Measurements from ENCODE around the gene GPRC5B. TPM values are rescaled to one million over a fixed set of nuclear protein-coding genes. Genes with fewer than 3 reads are reported as not detected.
A peak's percentile ranks its signal among the peaks of the same experiment; 100 is the strongest.

The GPRC5B gene
- total RNA-seq, 2 donors from 2014 or later = 2.5 to 2.9 TPM

- H3K27me3 Mint-ChIP-seq = no peaks in the 10 kb centered on the region
- ATAC-seq (no peak), DNase-seq (no peak)
- H3K36me3 Mint-ChIP-seq (ENCODE audit: low read depth) = no peaks in the 10 kb centered on the region
- no peak overlapping the region for H3K27ac Mint-ChIP-seq
- no peaks in the 10 kb centered on the region for H3K4me1 Mint-ChIP-seq
- H3K4me3 Mint-ChIP-seq = no peak overlapping the region
- H3K9me3 ChIP-seq (ENCODE audit: control insufficient read depth, low read length, poor library complexity, severe bottlenecking) = no peaks in the 10 kb centered on the region
Measured at GRCh38 chr16:19824216-19824615, 60.4 kb downstream of the GPRC5B start.

GRCh38 chr16:19823322-19823721 lies 61.3 kb downstream of the GPRC5B start:
- no peaks in the 10 kb centered on the region for H3K27me3 Mint-ChIP-seq
- peak overlapping the region; percentile 68 for H3K27ac Mint-ChIP-seq
- H3K9me3 ChIP-seq (ENCODE audit: control insufficient read depth, low read length, poor library complexity, severe bottlenecking) = no peaks in the 10 kb centered on the region
- H3K4me1 Mint-ChIP-seq = no peaks in the 10 kb centered on the region
- no peaks in the 10 kb centered on the region for H3K36me3 Mint-ChIP-seq (ENCODE audit: low read depth)
- DNase-seq (no peak), ATAC-seq (no peak)
- H3K4me3 Mint-ChIP-seq = no peak overlapping the region

GRCh38 chr16:19822533-19822932 lies 62.1 kb downstream of the GPRC5B start:
- Mint-ChIP-seq H3K27ac (peak overlapping the region; percentile 68), H3K36me3 (ENCODE audit: low read depth) (no peaks in the 10 kb centered on the region), H3K4me1 (no peaks in the 10 kb centered on the region), H3K27me3 (no peaks in the 10 kb centered on the region), H3K4me3 (no peak overlapping the region)
- DNase-seq (no peak), ATAC-seq (no peak)
- no peaks in the 10 kb centered on the region for H3K9me3 ChIP-seq (ENCODE audit: control insufficient read depth, low read length, poor library complexity, severe bottlenecking)

- Mint-ChIP-seq H3K36me3 (ENCODE audit: low read depth) (no peaks in the 10 kb centered on the region), H3K27me3 (no peaks in the 10 kb centered on the region), H3K4me3 (no peak overlapping the region), H3K4me1 (no peaks in the 10 kb centered on the region), H3K27ac (no peak overlapping the region)
- DNase-seq (no peak), ATAC-seq (no peak)
- H3K9me3 ChIP-seq (ENCODE audit: control insufficient read depth, low read length, poor library complexity, severe bottlenecking) = no peaks in the 10 kb centered on the region
Measured at GRCh38 chr16:19817875-19818274, 66.8 kb downstream of the GPRC5B start.

- DNase-seq (no peak), ATAC-seq (no peak)
- no peaks in the 10 kb centered on the region for H3K36me3 Mint-ChIP-seq (ENCODE audit: low read depth)
- H3K4me3 Mint-ChIP-seq = no peak overlapping the region
- H3K27me3 Mint-ChIP-seq = no peaks in the 10 kb centered on the region
- no peaks in the 10 kb centered on the region for H3K4me1 Mint-ChIP-seq
- H3K9me3 ChIP-seq (ENCODE audit: control insufficient read depth, low read length, poor library complexity, severe bottlenecking) = no peaks in the 10 kb centered on the region
- no peak overlapping the region for H3K27ac Mint-ChIP-seq
Measured at GRCh38 chr16:19817122-19817521, 67.5 kb downstream of the GPRC5B start.

- no peak overlapping the region for H3K27ac Mint-ChIP-seq
- H3K36me3 Mint-ChIP-seq (ENCODE audit: low read depth) = no peaks in the 10 kb centered on the region
- ATAC-seq (no peak), DNase-seq (no peak)
- no peak overlapping the region for H3K4me3 Mint-ChIP-seq
- no peaks in the 10 kb centered on the region for H3K9me3 ChIP-seq (ENCODE audit: control insufficient read depth, low read length, poor library complexity, severe bottlenecking)
- no peaks in the 10 kb centered on the region for H3K4me1 Mint-ChIP-seq
- H3K27me3 Mint-ChIP-seq = no peaks in the 10 kb centered on the region
Measured at GRCh38 chr16:19815418-19815817, 69.2 kb downstream of the GPRC5B start.

GRCh38 chr16:19812986-19813385 lies 71.7 kb downstream of the GPRC5B start:
- H3K36me3 Mint-ChIP-seq (ENCODE audit: low read depth) = no peaks in the 10 kb centered on the region
- H3K4me3 Mint-ChIP-seq = no peak overlapping the region
- no peak for ATAC-seq
- H3K9me3 ChIP-seq (ENCODE audit: control insufficient read depth, low read length, poor library complexity, severe bottlenecking) = no peaks in the 10 kb centered on the region
- DNase-seq = no peak
- peaks cover 3% of the 10 kb centered on the region for H3K4me1 Mint-ChIP-seq
- H3K27me3 Mint-ChIP-seq = no peaks in the 10 kb centered on the region
- no peak overlapping the region for H3K27ac Mint-ChIP-seq

GRCh38 chr16:19810817-19811731 lies 73.6 kb downstream of the GPRC5B start:
- Mint-ChIP-seq H3K4me3 (no peak overlapping the region), H3K4me1 (peaks cover 3% of the 10 kb centered on the region), H3K27ac (no peak overlapping the region), H3K27me3 (no peaks in the 10 kb centered on the region), H3K36me3 (ENCODE audit: low read depth) (no peaks in the 10 kb centered on the region)
- no peaks in the 10 kb centered on the region for H3K9me3 ChIP-seq (ENCODE audit: control insufficient read depth, low read length, poor library complexity, severe bottlenecking)
- DNase-seq (no peak), ATAC-seq (no peak)

GRCh38 chr16:19809693-19810092 lies 75.0 kb downstream of the GPRC5B start:
- DNase-seq = no peak
- Mint-ChIP-seq H3K36me3 (ENCODE audit: low read depth) (no peaks in the 10 kb centered on the region), H3K4me3 (no peak overlapping the region), H3K4me1 (peaks cover 9% of the 10 kb centered on the region), H3K27ac (no peak overlapping the region), H3K27me3 (no peaks in the 10 kb centered on the region)
- ATAC-seq = no peak
- no peaks in the 10 kb centered on the region for H3K9me3 ChIP-seq (ENCODE audit: control insufficient read depth, low read length, poor library complexity, severe bottlenecking)

- peaks cover 11% of the 10 kb centered on the region for H3K4me1 Mint-ChIP-seq
- no peak overlapping the region for H3K27ac Mint-ChIP-seq
- DNase-seq = no peak
- no peak for ATAC-seq
- no peak overlapping the region for H3K4me3 Mint-ChIP-seq
- no peaks in the 10 kb centered on the region for H3K9me3 ChIP-seq (ENCODE audit: control insufficient read depth, low read length, poor library complexity, severe bottlenecking)
- H3K36me3 Mint-ChIP-seq (ENCODE audit: low read depth) = no peaks in the 10 kb centered on the region
- no peaks in the 10 kb centered on the region for H3K27me3 Mint-ChIP-seq
Measured at GRCh38 chr16:19809121-19809635, 75.5 kb downstream of the GPRC5B start.

- Mint-ChIP-seq H3K4me1 (peaks cover 11% of the 10 kb centered on the region), H3K27ac (no peak overlapping the region), H3K4me3 (no peak overlapping the region), H3K27me3 (no peaks in the 10 kb centered on the region), H3K36me3 (ENCODE audit: low read depth) (no peaks in the 10 kb centered on the region)
- DNase-seq = no peak
- ATAC-seq = no peak
- no peaks in the 10 kb centered on the region for H3K9me3 ChIP-seq (ENCODE audit: control insufficient read depth, low read length, poor library complexity, severe bottlenecking)
Measured at GRCh38 chr16:19808061-19808641, 76.5 kb downstream of the GPRC5B start.
